ENCODE measurements around the gene MAN2B1. TPM values are rescaled to one million over a fixed set of nuclear protein-coding genes. Genes with fewer than 3 reads are reported as not detected.

The MAN2B1 gene
- total RNA-seq, 3 donors from 2014 or later: 92.7 to 104 (median 96.6) TPM

DNA sequence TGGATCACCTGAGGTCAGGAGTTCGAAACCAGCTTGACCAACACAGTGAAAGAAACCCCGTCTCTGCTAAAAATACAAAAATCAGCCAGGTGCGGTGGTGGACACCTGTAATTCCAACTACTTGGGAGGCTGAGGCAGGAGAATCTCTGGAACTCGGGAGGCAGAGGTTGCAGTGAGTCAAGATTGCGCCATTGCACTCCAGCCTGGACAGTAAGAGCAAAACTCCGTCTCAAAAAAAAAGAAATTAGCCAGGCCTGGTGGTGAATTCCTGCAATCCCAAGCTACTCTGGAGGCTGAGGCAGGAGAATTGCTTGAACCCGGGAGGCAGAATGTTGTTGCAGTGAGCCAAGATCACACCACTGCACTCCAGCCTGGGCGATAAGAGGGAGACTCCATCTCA, 42.1 kb upstream of the MAN2B1 start:
- Histone ChIP-seq H3K9me3 (no peaks in the 10 kb centered on the region), H3K4me3 (no peak overlapping the region), H3K36me3 (ENCODE audit: low read depth) (peaks cover 8% of the 10 kb centered on the region), H3K4me1 (ENCODE audit: low read depth) (no peaks in the 10 kb centered on the region)
- TF ChIP-seq, protein P1, sequence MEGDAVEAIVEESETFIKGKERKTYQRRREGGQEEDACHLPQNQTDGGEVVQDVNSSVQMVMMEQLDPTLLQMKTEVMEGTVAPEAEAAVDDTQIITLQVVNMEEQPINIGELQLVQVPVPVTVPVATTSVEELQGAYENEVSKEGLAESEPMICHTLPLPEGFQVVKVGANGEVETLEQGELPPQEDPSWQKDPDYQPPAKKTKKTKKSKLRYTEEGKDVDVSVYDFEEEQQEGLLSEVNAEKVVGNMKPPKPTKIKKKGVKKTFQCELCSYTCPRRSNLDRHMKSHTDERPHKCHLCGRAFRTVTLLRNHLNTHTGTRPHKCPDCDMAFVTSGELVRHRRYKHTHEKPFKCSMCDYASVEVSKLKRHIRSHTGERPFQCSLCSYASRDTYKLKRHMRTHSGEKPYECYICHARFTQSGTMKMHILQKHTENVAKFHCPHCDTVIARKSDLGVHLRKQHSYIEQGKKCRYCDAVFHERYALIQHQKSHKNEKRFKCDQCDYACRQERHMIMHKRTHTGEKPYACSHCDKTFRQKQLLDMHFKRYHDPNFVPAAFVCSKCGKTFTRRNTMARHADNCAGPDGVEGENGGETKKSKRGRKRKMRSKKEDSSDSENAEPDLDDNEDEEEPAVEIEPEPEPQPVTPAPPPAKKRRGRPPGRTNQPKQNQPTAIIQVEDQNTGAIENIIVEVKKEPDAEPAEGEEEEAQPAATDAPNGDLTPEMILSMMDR (IDR thresholded peaks at IDR 0.05): no peak
- DNase-seq (no peak), ATAC-seq (no peak)
- intact Hi-C loops (cut with DNase I, micrococcal nuclease): loop anchor here in 1 of 2 donors (5.0 kb wide), 1 partner anchor 49 kb away; no protein-coding TSS in a partner anchor

DNA sequence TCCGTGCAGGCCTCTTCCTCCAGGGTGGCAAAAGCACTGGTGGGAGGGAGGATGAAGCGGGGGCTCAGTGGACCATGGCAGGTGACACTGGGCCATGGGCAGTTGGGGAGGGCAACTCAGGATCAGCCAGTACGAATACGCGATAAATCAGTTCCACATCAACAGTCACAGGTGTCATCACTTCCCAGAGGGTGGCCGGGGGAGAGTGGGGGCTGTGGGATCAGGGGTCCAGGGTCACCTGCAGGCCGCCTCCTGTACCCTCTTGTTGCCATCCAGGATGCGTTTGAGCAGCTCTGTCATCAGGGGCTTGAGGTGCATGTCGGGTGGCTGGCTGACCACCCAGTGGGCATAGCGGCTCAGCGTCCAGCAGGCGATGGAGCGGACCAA, 39.8 kb upstream of the MAN2B1 start:
- Histone ChIP-seq H3K36me3 (ENCODE audit: low read depth) (peaks cover 17% of the 10 kb centered on the region), H3K9me3 (no peaks in the 10 kb centered on the region), H3K4me3 (no peak overlapping the region), H3K4me1 (ENCODE audit: low read depth) (no peaks in the 10 kb centered on the region)
- intact Hi-C loops (cut with DNase I, micrococcal nuclease): loop anchor here in 1 of 2 donors (5.0 kb wide), 1 partner anchor 51 kb away; no protein-coding TSS in a partner anchor
- no peak for ATAC-seq
- DNase-seq: no peak
- TF ChIP-seq, protein P1 (IDR thresholded peaks at IDR 0.05): no peak

DNA sequence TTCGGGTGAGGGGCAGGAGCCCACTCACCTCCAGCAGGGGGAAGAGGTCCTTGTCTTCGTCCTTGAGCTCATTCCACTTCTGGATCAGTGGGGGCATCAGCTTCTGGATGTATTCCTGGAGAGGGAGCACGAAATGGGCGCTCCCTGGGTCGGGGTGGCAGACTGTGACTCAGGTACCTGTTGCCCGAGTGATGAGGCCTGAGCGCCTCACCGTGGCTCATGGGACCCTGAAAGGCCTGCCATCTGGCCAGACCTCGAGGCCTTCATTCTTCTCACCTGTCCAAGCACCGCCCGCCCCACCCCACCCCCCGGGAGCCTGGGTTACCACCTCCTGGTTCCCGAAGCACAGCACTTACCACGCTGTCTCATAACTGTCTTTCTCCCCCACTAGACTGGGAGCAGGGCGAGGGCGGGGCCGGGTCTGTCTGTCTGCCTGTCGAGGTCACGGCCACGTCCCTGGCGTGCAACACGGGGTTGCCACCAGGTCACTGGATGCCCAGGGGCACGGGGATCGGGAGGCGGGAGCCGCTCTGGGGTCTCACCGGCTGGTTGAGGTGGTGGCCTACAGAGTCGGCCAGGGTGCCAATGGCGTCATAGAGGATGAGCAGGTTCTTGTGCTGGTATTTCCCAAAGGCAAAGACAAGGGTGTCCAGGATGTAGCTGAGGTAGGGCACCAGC, 39.3 kb upstream of the MAN2B1 start:
- Histone ChIP-seq H3K4me3 (no peak overlapping the region), H3K9me3 (no peaks in the 10 kb centered on the region), H3K4me1 (ENCODE audit: low read depth) (no peaks in the 10 kb centered on the region), H3K36me3 (ENCODE audit: low read depth) (peaks cover 17% of the 10 kb centered on the region)
- intact Hi-C loops (cut with DNase I, micrococcal nuclease): loop anchor here in 1 of 2 donors (5.0 kb wide), 1 partner anchor 52 kb away; no protein-coding TSS in a partner anchor
- ATAC-seq (no peak), DNase-seq (no peak)
- TF ChIP-seq, protein P1 (IDR thresholded peaks at IDR 0.05): no peak

DNA sequence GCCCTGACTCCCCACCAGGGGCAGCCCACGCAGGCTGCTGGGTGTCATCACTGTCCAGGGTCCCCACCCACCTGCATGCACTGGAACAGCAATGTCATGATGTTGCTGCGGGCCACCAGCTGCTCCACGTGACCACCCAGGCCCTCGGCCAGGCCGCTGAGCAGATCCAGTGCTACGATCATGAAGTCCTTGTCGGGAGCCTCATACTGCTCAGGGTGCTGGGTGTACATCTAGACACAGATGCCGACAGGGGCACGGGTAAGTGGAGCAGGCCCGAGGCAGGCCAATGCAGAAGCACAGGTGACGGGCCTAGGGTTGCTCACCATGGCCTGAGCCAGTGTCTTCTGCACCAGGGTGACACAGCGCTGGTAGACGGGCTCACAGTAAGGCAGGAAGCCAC, 38.6 kb upstream of the MAN2B1 start:
- Histone ChIP-seq H3K36me3 (ENCODE audit: low read depth) (peaks cover 12% of the 10 kb centered on the region), H3K4me1 (ENCODE audit: low read depth) (no peaks in the 10 kb centered on the region), H3K9me3 (no peaks in the 10 kb centered on the region), H3K4me3 (no peak overlapping the region)
- no peak for DNase-seq
- intact Hi-C loops (cut with DNase I, micrococcal nuclease): loop anchor here in 1 of 2 donors (5.0 kb wide), 1 partner anchor 52 kb away; no protein-coding TSS in a partner anchor
- ATAC-seq: no peak
- TF ChIP-seq, protein P1 (IDR thresholded peaks at IDR 0.05): no peak

- intact Hi-C loops (cut with DNase I, micrococcal nuclease): no loop called here
- no peak overlapping the region for H3K4me3 ChIP-seq
- no peaks in the 10 kb centered on the region for H3K9me3 ChIP-seq
- DNase-seq (no peak), ATAC-seq (no peak)
- TF ChIP-seq, protein P1 (IDR thresholded peaks at IDR 0.05): no peak
- H3K36me3 ChIP-seq (ENCODE audit: low read depth): peaks cover 8% of the 10 kb centered on the region
- H3K4me1 ChIP-seq (ENCODE audit: low read depth): no peaks in the 10 kb centered on the region
Measured at GRCh38 chr19:12703046-12703445, 36.5 kb upstream of the MAN2B1 start.

Data from mucosa of descending colon (tissue), 3 donors.